Right lobe of liver (tissue), 6 donors: ENCODE measurements around the gene ARSA. TPM values are rescaled to one million over a fixed set of nuclear protein-coding genes. Genes with fewer than 3 reads are reported as not detected.
A peak's percentile ranks its signal among the peaks of the same experiment; 100 is the strongest.

Experiments used
- ATAC-seq, 4 donors: fragments of 200-7000 bp; cut with Tn5 transposase; one replicate each; pipeline ENCODE4 v1.9.1; 2020; ENCODE audit warnings: mild to moderate bottlenecking in 4 of 4, moderate library complexity in 4 of 4
- DNase-seq, 3 donors: peaks; one replicate each; pipeline ENCODE4 v3.0.0-alpha.2; 2020
- H3K27ac ChIP-seq, 3 donors: fragments of 200-600 bp; one replicate each; pipeline ENCODE4 v1.8.0; 2022
- H3K27me3 ChIP-seq, 2 donors: fragments of 200-600 bp; one replicate each; pipeline ENCODE4 v1.8.0; 2022
- H3K36me3 ChIP-seq, 4 donors: fragments of 200-600 bp; sonication (generic) in 1 of 4; one replicate each; pipeline versions ENCODE4 v1.5.1 to v1.8.0; 2017 to 2022; ENCODE audit warnings: control low read depth in 1 of 4
- H3K4me1 ChIP-seq, 4 donors: fragments of 200-600 bp; sonication (generic) in 1 of 4; one replicate each; pipeline versions ENCODE4 v1.5.1 to v1.8.0; 2017 to 2022; ENCODE audit warnings: control low read depth in 1 of 4
- H3K4me3 ChIP-seq, 3 donors: fragments of 200-600 bp; one replicate each; pipeline ENCODE4 v1.8.0; 2022
- H3K9me3 ChIP-seq, 4 donors: fragments of 200-600 bp; sonication (generic) in 1 of 4; one replicate each; pipeline versions ENCODE4 v1.5.1 to v1.8.0; 2017 to 2022; ENCODE audit warnings: control low read depth in 1 of 4
- POLR2A ChIP-seq: fragments of 450-650 bp; IDR thresholded peaks from one replicate; pipeline ENCODE4 v1.6.1; 2017; ENCODE audit warnings: antibody characterized with exemption, mild to moderate bottlenecking
- WGBS: methylation state at CpG from one replicate; pipeline ENCODE4 v1.1.6; 2018; ENCODE audit warnings: low coverage, low lambda C conversion rate; ENCODE audit not compliant: insufficient coverage; ENCODE audit errors: missing lambda C conversion rate; 5-methylcytosine and 5-hydroxymethylcytosine counted together
- intact Hi-C, 2 donors: fragments of 100-400 bp; cut with DNase I; formaldehyde crosslinking; loops; one replicate each; pipeline versions ENCODE4 v1.11.2 to v1.14.1; 2022
- total RNA-seq, 6 experiments: library from RNA; depleted of rRNA in 2 of 6; stranded (reverse); fragments of >200 nt in 2 of 6; fragmentation: NEBNext Ultra II Directional in 3 of 6; extraction: Animal tissue kit (Norgen Biotek cat#: 25700) in 3 of 6; gene quantifications; one replicate each; pipeline versions ENCODE4 v1.1.0 to v1.2.4, GENCODE V29; 2016 to 2023
- TF ChIP-seq, protein P1 (sequence below), 4 donors: fragments of 200-600 bp in 3 of 4; fragments of 450-650 bp in 1 of 4; IDR thresholded peaks; one replicate each; pipeline versions ENCODE4 v1.5.1 to v1.8.0; 2016 to 2022; ENCODE audit warnings: antibody characterized with exemption in 4 of 4, mild to moderate bottlenecking in 2 of 4
- donor health status: DM: no; HTN: yes; CAD: no.
- donor health status: DM: no; HTN: no; CAD: no.
- donor health status: DM: no; HTN: no; CAD: no.
- donor health status: DM: no; HTN: yes; CAD: no.
- donor health status: DM: no; HTN: yes; CAD: no.

Gene ARSA
- total RNA-seq, 6 experiments from 2014 or later: 20.8 to 47.3 (median 38.6) TPM

DNA sequence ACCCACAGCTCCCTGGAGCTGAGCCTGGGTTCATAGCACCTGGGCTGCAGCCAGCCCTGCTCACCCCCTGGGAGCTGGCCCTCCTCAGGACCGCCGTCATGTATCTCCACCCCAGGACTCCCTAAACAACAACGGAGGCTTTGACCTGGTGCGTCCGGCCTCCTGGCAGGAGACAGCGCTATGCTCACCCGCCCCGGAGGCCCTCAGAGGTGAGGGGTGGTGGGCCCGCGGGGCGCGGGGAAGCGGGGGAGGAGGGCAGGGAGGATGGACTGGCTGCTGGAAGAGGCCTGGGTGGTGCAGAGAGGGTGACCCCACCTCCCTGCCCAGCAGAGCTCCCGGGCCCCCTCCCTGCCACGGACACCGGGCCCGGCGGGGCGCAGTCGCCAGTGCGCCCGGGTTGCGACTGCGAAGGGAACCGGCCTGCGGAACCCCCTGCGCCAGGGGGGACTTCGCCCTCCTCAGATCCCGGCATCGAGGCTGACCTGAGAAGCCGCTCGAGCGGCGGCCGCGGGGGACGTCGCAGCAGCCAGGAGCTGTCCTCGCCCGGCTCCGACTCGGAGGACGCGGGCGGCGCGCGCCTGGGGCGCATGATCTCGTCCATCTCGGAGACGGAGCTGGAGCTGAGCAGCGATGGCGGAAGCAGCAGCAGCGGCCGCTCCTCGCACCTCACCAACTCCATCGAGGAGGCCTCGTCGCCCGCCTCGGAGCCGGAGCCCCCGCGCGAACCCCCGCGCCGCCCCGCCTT is 24.3 kb downstream of the ARSA start:
- peaks cover 6% of the 10 kb centered on the region in 2 donors for H3K27me3 ChIP-seq
- intact Hi-C loops: loop anchor here in 1 of 2 donors (5.0 kb wide), 1 partner anchor 51 kb away; no protein-coding TSS in a partner anchor

DNA sequence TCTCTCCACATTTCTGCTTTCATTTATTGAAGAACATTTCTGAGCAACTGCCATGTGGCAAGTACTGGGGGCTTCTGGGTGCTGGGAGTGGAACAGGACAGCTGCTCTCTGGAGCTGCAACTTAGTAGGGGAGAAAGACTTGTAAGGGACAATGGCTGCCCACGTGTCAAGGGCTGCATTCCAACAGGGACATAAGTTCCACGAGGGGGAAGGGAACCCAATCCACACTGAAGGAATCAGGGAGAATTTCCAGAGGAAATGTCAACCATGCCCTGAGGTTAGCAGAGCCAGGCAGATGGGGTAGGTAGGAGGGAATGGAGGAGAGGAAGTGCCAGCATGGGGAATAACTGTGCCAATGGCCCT is 25.6 kb downstream of the ARSA start:
- TF ChIP-seq, protein P1, sequence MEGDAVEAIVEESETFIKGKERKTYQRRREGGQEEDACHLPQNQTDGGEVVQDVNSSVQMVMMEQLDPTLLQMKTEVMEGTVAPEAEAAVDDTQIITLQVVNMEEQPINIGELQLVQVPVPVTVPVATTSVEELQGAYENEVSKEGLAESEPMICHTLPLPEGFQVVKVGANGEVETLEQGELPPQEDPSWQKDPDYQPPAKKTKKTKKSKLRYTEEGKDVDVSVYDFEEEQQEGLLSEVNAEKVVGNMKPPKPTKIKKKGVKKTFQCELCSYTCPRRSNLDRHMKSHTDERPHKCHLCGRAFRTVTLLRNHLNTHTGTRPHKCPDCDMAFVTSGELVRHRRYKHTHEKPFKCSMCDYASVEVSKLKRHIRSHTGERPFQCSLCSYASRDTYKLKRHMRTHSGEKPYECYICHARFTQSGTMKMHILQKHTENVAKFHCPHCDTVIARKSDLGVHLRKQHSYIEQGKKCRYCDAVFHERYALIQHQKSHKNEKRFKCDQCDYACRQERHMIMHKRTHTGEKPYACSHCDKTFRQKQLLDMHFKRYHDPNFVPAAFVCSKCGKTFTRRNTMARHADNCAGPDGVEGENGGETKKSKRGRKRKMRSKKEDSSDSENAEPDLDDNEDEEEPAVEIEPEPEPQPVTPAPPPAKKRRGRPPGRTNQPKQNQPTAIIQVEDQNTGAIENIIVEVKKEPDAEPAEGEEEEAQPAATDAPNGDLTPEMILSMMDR (IDR thresholded peaks at IDR 0.05): no peak
- no peak for TF ChIP-seq POLR2A
- ATAC-seq: no peak
- H3K27ac ChIP-seq: no peak overlapping the region
- intact Hi-C loops: loop anchor here in 1 of 2 donors (5.0 kb wide), 1 partner anchor 50 kb away; no protein-coding TSS in a partner anchor
- no peak overlapping the region for H3K4me3 ChIP-seq
- H3K27me3 ChIP-seq: peaks cover 6% of the 10 kb centered on the region in 2 donors
- H3K4me1 ChIP-seq: peaks cover 0 to 6% (median 0%) of the 10 kb centered on the region in 4 donors
- DNase-seq: no peak
- WGBS: 36% methylated on average over 2 of the region's 2 CpGs
- no peaks in the 10 kb centered on the region for H3K9me3 ChIP-seq
- no peaks in the 10 kb centered on the region for H3K36me3 ChIP-seq

More for the DNA sequence above, 24.3 kb downstream of the ARSA start:
- Histone ChIP-seq H3K9me3 (no peaks in the 10 kb centered on the region), H3K4me3 (no peak overlapping the region), H3K36me3 (no peaks in the 10 kb centered on the region), H3K27ac (no peak overlapping the region), H3K4me1 (peaks cover 0 to 6% (median 0%) of the 10 kb centered on the region in 4 donors)
- DNase-seq: peak in 1 of 3 donors; percentile 23
- no CpG with 5 or more reads among the region's 70 CpGs for WGBS
- no peak for ATAC-seq
- TF ChIP-seq, protein P1 (IDR thresholded peaks at IDR 0.05): no peak
- TF ChIP-seq POLR2A: no peak

DNA sequence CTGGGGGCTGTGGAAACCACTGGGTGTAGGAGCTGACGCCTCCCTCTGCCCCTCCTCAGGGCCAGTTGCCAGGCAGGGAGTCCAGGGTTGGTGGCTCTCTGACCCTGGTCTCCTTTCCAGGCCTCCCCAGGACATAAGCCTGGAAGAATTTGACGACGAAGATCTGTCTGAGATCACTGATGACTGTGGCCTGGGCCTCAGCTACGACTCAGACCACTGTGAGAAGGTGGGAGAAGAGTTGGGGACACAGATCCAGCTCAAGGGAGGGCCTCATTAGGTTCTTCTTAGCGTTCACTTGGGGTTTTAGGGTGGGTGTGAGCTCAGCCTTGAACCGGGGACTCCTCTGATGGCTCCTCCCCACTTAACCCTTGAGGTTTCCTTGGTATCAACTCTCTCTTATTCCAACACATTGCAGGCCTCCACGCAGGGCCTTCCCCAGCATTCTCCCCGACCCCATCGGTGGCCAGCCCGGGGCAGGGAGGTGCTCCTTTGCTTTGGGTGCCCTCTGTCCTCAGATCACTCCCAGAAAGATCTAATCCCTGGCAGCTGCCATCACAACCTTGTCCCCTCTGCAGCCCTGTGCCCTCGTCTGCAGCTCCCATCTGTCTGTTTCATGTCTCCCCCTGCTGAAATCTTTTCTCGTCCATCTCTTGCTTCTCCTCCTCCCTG is 26.1 kb downstream of the ARSA start:
- Histone ChIP-seq H3K9me3 (no peaks in the 10 kb centered on the region), H3K27me3 (peaks cover 6% of the 10 kb centered on the region in 2 donors), H3K4me3 (no peak overlapping the region), H3K27ac (no peak overlapping the region), H3K36me3 (no peaks in the 10 kb centered on the region), H3K4me1 (peaks cover 0 to 6% (median 0%) of the 10 kb centered on the region in 4 donors)
- no peak for TF ChIP-seq POLR2A
- TF ChIP-seq, protein P1 (IDR thresholded peaks at IDR 0.05): no peak
- intact Hi-C loops: loop anchor here in 1 of 2 donors (5.0 kb wide), 1 partner anchor 50 kb away; no protein-coding TSS in a partner anchor
- WGBS: 56% methylated on average over 6 of the region's 12 CpGs
- ATAC-seq: no peak
- DNase-seq: peak in 1 of 3 donors; percentile 6

DNA sequence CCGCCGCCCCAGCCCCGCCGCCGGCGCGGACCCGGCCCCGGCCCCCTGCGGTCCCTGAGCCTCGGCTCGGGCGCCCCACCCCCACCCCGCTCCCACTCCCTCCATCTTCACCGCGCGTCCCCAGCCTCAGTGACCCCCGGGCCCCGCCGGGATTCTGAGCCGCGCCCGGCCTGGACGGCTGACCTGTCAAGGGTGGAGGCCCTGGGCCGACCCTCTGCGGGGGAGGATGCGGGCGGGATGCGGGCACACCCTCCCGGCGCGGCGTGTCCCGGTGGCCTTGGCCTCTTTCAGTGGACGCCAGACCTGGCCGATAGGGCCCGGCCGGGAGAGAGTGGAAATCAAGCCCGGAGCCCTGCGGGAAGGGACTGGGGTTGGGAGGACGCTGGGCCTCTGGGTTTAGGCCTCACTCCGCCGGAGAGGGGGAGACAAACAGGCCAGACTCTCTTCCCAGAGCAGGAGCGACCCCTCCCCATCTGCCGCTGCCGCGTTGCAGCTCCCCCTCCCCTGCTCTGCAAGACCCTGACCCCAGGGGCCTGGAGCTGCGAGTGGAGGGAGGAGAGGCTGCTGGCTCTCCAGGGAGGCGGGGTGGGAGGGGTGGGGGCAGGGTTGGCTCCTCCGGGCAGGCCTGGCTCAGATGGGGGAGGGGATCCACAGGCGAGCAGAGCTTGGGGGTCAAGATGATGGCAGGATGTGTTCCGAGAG is 26.8 kb downstream of the ARSA start:
- H3K36me3 ChIP-seq: no peaks in the 10 kb centered on the region
- intact Hi-C loops: loop anchor here in 1 of 2 donors (5.0 kb wide), 1 partner anchor 49 kb away; no protein-coding TSS in a partner anchor
- WGBS: 0% methylated on average over 2 of the region's 52 CpGs
- ATAC-seq (peak in 2 of 4 donors; percentile 11 to 12), DNase-seq (peak in 1 of 3 donors; percentile 22)
- H3K4me3 ChIP-seq: peak overlapping the region in 1 of 3 donors; percentile 35
- peaks cover 6% of the 10 kb centered on the region in 2 donors for H3K27me3 ChIP-seq
- H3K9me3 ChIP-seq: no peaks in the 10 kb centered on the region
- no peak for TF ChIP-seq POLR2A
- no peak overlapping the region for H3K27ac ChIP-seq
- peaks cover 0 to 6% (median 0%) of the 10 kb centered on the region in 4 donors for H3K4me1 ChIP-seq
